GM21390 (cell line): ENCODE data around the gene SH3RF3.

ENCODE experiments used
- ATAC-seq: cut with Tn5 transposase; IDR thresholded peaks from one replicate; pipeline ENCODE4 v1.9.1; 2021; ENCODE audit not compliant: unreplicated experiment

Gene SH3RF3

GRCh38 chr2:109403841-109404201, 274.8 kb downstream of the SH3RF3 start:
- ATAC-seq, result no peak

DNA sequence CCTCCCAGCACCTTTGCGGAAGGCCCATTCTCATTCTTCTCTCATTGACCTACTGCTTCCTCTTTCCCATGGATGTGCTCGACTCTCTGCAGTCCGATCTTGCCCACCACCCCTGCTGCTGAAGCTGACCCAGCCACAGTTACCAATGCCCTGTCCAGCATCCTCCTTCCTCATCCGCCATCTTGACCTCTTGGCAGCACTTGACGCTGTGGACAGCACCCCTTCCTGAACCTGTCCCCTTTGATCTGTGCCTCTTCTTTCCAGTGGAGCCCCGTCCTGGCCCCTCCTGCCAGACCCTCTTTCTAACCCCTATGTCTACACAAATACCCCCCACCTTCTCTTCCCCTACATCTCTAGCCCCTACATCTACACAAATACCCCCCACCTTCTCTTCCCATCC, 275.7 kb downstream of the SH3RF3 start:
- no peak for ATAC-seq

DNA sequence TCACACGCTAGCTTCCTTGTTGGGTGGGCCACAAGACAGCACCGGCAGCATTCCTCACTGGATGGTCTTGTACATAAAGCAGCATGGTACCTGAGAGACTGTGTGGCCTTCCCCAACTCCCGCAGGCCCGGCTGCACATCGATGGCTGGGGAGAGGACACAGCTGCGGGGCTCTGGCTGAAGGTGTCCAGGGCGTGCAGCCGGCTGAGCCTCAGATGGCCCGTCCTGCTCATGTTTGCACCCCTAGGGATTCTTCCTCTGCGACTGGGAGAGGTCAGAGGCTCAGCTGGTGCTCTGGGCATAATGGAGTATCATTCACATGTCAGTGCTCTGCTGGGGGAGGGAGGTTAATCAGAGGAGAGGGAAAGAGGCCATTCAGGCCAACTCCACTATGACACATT, 276.9 kb downstream of the SH3RF3 start:
- ATAC-seq, result no peak

GRCh38 chr2:109406301-109406700, 277.3 kb downstream of the SH3RF3 start:
- ATAC-seq, result no peak

- ATAC-seq, result no peak
Measured at GRCh38 chr2:109407276-109408042, 278.5 kb downstream of the SH3RF3 start.

- no peak for ATAC-seq
Measured at GRCh38 chr2:109408043-109408335, 279.0 kb downstream of the SH3RF3 start.

DNA sequence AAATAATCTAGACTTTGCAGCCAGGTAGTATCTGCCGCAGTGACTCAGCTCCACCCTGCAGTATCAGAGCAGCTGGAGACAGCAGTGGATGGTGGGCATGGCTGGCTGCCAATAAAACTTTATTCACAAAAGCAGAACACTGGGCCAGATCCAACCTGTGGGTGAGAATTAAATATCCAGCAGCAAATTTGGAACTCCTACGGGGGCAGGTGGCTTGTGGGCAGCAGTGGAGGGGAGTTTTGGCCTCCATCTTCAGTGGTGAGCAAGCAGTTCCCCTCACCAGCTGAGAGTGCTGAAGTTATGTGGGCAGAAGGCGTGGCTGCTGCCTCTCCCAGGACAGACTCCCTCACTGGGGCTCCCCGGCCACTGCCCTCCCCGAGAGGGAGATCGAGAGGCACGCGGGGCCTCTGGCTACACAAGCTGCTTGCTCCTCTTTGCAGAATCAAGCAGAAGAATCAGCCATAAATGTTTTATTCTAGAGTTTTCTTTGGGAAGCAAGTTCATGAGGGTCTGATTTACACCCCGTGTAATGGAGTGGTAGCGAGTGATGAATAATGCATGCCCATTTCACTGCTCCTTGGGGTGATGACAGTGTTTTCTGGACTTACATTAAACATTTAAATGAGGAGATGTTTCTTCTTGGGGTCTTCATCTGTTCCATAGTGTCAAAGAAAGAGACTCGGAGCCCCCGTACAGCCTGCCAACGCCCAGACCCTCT, 280.5 kb downstream of the SH3RF3 start:
- no peak for ATAC-seq

DNA sequence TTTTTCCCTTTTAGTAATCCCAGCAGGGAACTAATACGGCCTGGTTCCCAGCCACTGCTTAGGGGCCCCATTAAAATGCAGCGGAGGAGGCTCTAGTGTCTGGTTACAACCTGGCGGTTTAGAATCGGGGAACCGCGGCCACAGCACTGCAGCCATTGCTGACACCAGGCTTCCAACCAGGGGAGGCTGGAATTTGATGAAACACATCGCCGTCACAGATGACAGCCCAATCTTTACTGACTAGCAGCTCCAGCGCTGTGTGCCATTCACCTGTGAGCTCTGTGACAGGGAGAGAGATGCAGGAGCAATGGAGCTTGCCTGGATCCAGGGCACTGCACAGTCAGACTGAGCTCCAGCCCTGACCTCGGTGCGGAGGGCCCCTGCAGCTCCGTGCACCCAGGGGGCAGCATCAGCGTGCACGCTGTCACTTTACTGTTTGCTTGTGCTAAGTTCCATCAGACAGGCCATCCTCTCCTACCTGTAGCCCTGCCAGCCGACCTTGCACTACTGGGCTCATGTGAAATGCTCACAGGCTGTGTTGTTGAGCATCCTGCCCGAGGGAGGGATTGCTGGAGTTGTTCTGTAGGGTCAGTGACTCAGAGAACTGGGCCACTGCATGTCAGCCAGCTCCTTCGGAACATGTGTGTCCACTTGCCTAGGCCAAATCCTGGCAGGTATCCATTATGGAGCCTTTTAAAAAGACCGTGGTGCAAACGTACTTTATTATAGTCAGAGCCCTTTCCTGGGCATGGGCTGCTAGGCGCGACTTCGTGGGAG, 281.2 kb downstream of the SH3RF3 start:
- no peak for ATAC-seq

DNA sequence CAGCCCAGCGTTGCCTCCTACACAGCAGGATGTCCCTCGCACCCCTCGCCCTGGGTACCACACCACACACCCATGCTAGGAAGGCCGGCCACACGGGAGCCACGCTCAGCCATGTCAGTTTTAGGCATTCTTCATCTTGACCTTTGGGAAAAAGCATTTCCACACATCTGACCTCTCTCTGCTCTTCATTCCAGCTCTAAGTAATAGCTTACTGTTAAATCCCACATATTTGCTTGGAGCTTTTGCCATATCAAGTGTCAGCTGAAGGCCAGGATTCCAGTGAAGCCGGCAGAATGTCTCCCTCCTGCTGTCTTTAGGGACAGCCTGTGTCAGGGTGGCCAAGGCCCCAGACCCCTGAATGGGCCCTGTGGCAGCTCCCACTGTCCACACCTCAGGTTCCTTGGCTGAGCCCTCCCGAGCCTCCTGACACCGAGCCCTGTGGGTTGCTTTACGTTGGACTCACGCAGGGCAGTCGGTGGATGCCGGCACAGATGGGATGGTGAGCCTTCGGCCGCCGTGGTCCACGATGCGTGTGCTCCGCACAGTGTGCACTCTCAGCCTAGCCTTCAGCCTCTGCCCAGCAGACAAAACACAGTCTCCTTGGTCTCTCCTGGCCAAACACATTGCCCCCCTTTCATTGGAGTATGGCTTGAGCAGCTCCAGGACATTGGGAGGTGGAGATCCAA, 282.8 kb downstream of the SH3RF3 start:
- no peak for ATAC-seq

DNA sequence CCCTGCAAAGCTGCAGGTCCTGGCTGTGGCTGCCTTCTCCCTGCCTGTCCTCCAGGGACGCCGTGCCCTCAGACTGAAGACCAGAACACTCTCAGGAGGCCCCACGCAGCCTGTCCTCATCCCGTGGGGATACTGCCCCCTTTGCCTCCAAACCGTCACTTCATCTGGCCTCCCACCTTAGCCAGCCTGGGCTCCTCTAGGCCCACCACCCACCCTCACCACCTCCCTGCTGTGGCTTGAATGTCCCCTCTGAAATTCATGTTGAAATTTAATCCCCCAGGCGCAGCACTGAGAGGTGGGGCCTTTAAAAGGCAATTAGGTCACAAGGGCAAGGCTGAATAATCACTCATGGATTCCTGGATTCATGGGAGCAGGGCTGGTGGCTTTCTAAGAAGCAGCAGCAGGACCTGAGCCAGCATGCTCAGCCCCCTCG, 286.6 kb downstream of the SH3RF3 start:
- ATAC-seq, result no peak

- ATAC-seq, result no peak
Measured at GRCh38 chr2:109417701-109418335, 288.8 kb downstream of the SH3RF3 start.

DNA sequence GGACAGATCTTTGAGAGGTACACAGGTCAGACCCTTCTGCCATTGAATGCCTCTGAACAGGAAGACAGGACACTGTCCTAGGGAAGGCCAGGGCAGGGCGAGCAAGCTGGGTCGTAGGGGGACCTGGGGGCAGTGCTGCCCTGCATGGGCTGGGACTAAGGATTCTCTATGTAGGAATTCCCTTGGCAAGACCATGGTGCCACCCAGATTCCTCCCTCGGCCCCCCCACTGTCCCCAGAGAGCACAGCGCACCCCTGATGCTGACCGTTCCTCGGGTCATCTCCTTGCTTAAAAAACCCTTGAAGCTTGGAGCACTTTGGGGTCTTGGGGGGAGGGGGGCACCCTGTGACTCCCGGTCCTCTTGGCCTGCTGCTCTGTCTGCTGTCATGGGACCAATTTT, 289.7 kb downstream of the SH3RF3 start:
- ATAC-seq, result no peak

DNA sequence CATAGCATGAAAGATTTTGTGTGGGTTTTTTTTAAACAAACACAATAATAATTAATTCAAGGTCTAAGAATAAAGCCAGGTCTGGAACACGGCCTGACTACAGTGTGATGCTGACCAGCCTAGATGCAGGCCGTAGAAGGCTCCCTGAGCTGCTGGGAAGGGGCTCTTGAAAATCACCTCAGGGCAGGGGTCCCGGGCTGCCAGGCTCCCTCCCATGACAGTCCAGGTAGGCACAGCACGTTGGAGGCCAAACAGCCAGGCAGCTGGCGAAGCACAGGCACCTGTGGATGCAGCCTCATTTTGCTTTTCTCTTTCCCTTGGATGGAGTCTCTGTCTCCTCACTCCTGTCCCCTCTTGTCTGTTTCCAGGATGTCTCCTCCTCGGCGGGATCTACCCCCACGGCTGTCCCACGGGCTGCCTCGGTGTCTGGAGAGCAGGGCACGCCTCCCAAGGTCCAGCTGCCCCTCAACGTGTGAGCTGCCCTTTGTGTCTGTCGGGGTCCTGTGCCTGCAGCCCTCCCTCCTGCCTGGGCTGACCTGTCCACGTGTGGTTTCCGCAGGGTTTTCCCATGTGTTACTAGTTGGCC, 290.3 kb downstream of the SH3RF3 start:
- no peak for ATAC-seq

GRCh38 chr2:109419960-109420370, 291.0 kb downstream of the SH3RF3 start:
- ATAC-seq, result no peak

DNA sequence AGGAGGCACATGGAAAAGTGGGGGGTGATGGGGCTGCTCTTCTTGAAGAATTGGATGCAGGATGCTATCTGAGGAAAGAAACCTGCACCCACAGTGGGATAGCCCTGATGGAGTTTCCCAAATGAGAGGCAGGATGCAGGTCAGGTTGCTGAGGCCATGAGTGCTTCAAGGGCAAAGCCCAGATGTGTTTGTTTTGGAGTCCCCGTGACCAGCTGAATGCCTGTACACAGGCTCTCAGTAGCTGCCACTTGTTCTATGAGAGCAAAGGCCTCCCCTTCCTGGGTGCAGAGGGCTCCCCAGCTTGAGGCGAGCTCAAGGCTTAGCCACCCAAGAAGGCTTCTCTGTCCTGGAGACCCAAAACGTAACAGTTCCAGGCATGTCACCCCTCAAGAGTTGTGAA, 292.1 kb downstream of the SH3RF3 start:
- no peak for ATAC-seq

GRCh38 chr2:109421642-109422041, 292.6 kb downstream of the SH3RF3 start:
- no peak for ATAC-seq

DNA sequence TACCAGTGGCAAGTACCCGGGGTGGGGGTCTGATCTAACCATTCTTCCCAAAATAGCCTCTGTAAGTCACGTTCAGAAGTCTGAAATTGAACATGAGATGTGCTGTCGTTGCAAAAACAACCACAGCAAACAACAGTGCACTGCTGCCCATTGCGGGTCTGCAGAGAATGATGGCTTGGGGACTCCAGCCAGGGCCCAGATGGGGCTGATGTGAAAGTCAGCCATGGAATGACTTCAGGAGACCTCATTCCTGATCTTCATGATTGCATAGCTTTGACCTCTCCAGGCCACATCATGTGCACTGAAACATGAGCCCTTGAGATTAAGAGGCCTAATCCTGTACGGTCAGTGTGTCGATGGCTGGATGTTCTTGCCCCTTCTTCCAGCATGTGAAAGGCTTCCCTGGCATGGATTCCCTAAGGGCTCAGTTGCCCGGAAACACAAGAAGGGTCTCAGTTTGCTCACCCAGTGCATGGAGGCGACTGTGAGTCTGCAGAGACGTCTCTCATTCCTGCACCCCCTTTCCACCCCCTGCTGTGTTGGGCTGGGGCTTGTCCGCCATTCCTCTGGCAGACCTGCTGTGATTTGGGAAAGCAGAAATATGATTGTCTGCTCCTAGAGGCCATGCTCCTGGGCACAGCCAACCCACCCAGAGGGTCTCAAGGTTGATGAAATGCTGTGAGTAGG, 293.2 kb downstream of the SH3RF3 start:
- no peak for ATAC-seq

DNA sequence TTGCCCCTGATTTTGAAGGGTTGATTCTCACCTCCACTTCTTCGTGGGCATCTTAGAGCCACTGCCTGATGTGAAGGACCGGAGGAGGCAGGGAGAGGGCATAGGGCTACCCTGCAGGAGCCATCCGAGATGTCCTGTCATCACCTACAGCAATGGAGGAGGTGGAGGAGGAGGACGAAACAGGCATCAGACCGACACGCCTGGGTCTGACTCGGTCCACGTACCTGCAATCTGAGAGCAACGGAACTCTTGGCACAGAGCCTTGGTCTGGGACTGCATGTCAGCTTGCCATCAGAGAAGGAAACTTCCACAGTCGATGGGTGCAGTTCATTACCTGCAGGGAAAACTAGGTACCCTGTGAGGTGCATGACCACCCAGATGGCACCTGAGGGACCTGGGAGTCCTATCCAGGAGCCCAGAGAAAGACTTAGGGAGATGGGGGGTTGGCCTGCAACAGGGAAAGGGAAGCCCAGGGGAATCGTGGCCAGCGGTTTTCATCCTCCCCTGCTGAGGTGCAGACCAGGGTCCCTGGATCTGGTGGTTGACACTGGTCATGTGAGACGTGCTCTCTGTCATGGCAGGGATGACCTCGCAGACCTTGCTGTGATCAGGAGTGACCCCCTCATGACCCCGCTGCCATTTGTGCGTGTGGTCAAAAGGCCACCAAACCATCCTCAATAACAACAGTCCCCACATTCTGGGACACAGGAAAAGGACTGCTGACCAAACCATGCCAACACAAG, 293.9 kb downstream of the SH3RF3 start:
- no peak for ATAC-seq
